BJ (cell line): ENCODE measurements around the gene CAPN8. TPM values are rescaled to one million over a fixed set of nuclear protein-coding genes. Genes with fewer than 3 reads are reported as not detected.

Source experiments
- CTCF ChIA-PET: fragments of 350-600 bp; formaldehyde crosslinking; extraction: SDS; loops from one replicate; lab custom pipeline; 2021; ENCODE audit warnings: antibody characterized with exemption, inconsistent platforms; lab: Yijun Ruan, JAX
- POLR2A ChIA-PET: fragments of 300-600 bp; sonication (Branson Sonifier 250); formaldehyde crosslinking; extraction: SDS; loops from one replicate; lab custom pipeline; 2021; ENCODE audit warnings: antibody characterized with exemption; lab: Charles Lee
- DNase-seq: peaks from one replicate; pipeline ENCODE4 v3.0.0-alpha.2; 2011; ENCODE audit warnings: low read depth
- H3K27me3 ChIP-seq: 2 replicates; pipeline ENCODE4 v1.6.0; 2011; ENCODE audit warnings: low read length; ENCODE audit not compliant: control insufficient read depth, insufficient read depth
- H3K36me3 ChIP-seq: 2 replicates; pipeline ENCODE4 v1.5.1; 2011; ENCODE audit warnings: low read length; ENCODE audit not compliant: control insufficient read depth, insufficient read depth
- H3K4me3 ChIP-seq: 2 replicates; pipeline ENCODE4 v1.5.1; 2011; ENCODE audit warnings: low read depth, mild to moderate bottlenecking, control low read depth, low read length
- polyA plus RNA-seq: library from polyadenylated mRNA; depleted of rRNA; stranded (reverse); fragments of >200 nt; gene quantifications from 2 replicates; pipeline ENCODE4 v1.2.3, GENCODE V29; 2011
- TF ChIP-seq, protein P1 (sequence below): IDR thresholded peaks from 2 replicates; pipeline ENCODE4 v1.5.1; 2011; ENCODE audit warnings: low read depth, mild to moderate bottlenecking, control low read depth, inconsistent platforms, low read length, moderate library complexity; ENCODE audit not compliant: insufficient read depth

The CAPN8 gene
- polyA plus RNA-seq, 1 experiment: not detected

GRCh38 chr1:223702735-223703667 is 37.5 kb upstream of the CAPN8 start:
- no peaks in the 10 kb centered on the region for H3K27me3 ChIP-seq
- POLR2A ChIA-PET: no interaction called here
- CTCF ChIA-PET: interaction anchor here (0.6 to 1.7 kb wide), 5 partner anchors 9 to 146 kb away, joined by 3 to 5 read pairs (median 3); partner anchors contain the start of gene CAPN2
- no peak overlapping the region for H3K4me3 ChIP-seq
- no peaks in the 10 kb centered on the region for H3K36me3 ChIP-seq
- TF ChIP-seq, protein P1, sequence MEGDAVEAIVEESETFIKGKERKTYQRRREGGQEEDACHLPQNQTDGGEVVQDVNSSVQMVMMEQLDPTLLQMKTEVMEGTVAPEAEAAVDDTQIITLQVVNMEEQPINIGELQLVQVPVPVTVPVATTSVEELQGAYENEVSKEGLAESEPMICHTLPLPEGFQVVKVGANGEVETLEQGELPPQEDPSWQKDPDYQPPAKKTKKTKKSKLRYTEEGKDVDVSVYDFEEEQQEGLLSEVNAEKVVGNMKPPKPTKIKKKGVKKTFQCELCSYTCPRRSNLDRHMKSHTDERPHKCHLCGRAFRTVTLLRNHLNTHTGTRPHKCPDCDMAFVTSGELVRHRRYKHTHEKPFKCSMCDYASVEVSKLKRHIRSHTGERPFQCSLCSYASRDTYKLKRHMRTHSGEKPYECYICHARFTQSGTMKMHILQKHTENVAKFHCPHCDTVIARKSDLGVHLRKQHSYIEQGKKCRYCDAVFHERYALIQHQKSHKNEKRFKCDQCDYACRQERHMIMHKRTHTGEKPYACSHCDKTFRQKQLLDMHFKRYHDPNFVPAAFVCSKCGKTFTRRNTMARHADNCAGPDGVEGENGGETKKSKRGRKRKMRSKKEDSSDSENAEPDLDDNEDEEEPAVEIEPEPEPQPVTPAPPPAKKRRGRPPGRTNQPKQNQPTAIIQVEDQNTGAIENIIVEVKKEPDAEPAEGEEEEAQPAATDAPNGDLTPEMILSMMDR: no peak
- DNase-seq: no peak

DNA sequence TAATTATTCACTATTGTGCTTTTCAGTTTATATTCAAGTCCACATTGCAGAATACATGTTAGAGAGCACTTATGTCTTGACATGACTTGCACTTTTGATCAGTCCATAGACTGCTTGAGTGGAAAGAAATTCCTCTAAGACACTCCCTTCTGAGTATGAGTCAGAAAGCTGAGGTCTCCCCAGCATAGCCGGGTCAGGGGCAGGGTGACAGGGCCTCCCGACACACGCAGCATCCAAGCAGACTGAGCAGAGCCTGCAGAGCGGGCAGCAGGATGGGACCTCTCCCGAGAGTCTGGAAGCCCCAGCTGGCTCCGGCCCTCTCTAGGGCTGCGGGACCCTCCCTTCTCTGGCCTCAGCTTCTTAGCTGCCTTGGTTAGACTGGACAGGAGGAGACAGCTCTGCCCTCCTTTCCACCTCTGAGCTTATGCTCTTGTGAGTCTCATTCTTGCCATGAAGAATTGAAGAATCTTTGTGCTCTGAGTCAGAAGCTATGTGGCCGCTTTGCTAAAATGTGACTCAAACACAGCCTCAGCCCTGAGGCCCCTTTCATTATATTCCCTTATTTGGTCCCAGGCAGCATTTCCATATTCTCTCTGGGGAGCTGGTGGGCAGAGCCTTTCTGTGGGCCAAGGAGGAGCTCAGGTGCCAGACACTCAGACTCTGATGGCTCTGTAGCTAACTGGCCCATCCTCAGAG is 35.6 kb upstream of the CAPN8 start:
- CTCF ChIA-PET: interaction anchor here (0.7 to 4.3 kb wide), 8 partner anchors 9 to 111 kb away, joined by 3 to 42 read pairs (median 3); partner anchors contain the start of gene CAPN2
- Histone ChIP-seq H3K4me3 (no peak overlapping the region), H3K36me3 (no peaks in the 10 kb centered on the region), H3K27me3 (no peaks in the 10 kb centered on the region)
- DNase-seq: peak; percentile 92
- POLR2A ChIA-PET: interaction anchor here (0.5 kb wide), 1 partner anchor 27 kb away, joined by 5 read pairs; no protein-coding TSS in a partner anchor
- TF ChIP-seq, protein P1: no peak

DNA sequence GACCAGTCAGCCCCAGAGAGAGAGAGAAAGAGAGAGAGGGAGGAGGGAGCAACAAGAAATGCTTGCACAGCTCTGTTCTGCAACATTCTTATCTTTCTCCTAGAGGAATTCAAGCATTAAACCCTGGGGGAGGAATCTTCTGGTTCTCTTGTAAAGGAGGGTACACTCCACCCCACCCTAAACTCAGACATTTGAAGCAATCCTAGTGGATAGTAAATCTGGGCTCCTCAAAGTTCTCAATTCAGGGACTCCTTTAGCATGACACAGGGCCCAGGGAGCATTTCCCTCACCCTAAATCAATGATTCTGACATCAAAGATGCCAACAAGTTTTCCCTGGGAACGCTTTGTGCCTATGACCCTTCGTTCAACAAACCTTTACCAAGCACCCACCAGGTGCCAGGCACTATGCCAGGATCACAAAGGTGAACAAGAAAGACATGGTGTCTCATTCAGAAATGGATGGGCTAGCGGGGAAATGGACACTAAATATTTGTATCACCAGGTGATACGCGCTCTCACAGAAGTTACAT is 35.0 kb upstream of the CAPN8 start:
- no peak for DNase-seq
- no peaks in the 10 kb centered on the region for H3K36me3 ChIP-seq
- POLR2A ChIA-PET: interaction anchor here (0.5 kb wide), 1 partner anchor 26 kb away, joined by 5 read pairs; no protein-coding TSS in a partner anchor
- TF ChIP-seq, protein P1: no peak
- CTCF ChIA-PET: interaction anchor here (0.7 to 4.3 kb wide), 6 partner anchors 11 to 112 kb away, joined by 3 to 42 read pairs (median 3); partner anchors contain the start of gene CAPN2
- H3K4me3 ChIP-seq: no peak overlapping the region
- no peaks in the 10 kb centered on the region for H3K27me3 ChIP-seq

GRCh38 chr1:223695941-223696340 is 30.4 kb upstream of the CAPN8 start:
- no peak overlapping the region for H3K4me3 ChIP-seq
- no peaks in the 10 kb centered on the region for H3K36me3 ChIP-seq
- ChIA-PET CTCF (interaction anchor here (0.5 to 2.2 kb wide), 12 partner anchors 9 to 1954 kb away, joined by 3 to 12 read pairs (median 4); partner anchors contain the start of gene CAPN2), POLR2A (no interaction called here)
- TF ChIP-seq, protein P1: no peak
- H3K27me3 ChIP-seq: no peaks in the 10 kb centered on the region
- DNase-seq: no peak
